Myometrial cell (primary cell): ENCODE measurements around the gene CEP112. TPM values are rescaled to one million over a fixed set of nuclear protein-coding genes. Genes with fewer than 3 reads are reported as not detected.

ENCODE experiments used
- total RNA-seq: library from RNA; depleted of rRNA; stranded (reverse); fragments of >200 nt; gene quantifications from 2 replicates; pipeline ENCODE4 v1.2.3, GENCODE V29; 2015

CEP112 gene
- 2.0 and 11.7 TPM in 2 replicates for total RNA-seq

DNA sequence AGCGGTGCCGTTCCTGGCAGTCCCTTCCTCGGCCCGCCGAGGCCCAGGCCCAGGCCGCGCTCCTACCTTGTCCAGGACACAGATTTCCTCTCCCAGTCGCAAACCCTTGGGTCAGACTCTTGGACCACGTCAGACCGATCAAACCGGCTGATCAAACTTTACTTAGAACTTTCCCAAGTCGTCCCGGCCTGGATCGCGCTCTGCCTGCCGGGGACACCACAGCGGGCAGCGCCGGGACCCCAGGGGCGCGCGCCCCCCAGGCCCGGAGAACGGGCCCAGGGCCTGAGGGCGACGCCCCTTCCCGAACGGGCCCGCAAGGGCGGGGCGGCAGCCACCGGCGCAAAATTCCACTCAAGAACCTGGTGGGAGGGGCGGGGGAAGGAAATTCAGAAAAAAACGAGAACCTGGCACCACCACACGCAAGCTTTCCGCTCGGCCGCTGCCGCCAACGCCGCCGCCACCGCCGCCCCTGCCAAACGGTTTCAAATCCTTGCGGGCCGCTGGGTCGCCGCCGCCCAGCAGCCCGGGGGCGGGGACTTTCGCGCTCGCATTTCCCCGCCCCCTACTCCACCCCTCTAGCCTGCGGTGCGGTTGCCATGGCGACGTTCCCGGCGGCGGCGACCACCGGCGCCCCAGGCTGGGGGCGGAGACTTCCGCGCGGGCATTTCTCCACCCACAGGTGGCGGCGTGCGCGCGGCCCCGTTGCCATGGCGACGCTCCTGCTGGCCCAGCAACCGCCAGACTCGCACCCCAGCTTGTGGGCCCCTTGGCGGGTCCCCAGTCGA lies at the start of gene CEP112:
CEP112 (minus strand) TSS at position 541 of the 785 bp plus-strand sequence.

DNA sequence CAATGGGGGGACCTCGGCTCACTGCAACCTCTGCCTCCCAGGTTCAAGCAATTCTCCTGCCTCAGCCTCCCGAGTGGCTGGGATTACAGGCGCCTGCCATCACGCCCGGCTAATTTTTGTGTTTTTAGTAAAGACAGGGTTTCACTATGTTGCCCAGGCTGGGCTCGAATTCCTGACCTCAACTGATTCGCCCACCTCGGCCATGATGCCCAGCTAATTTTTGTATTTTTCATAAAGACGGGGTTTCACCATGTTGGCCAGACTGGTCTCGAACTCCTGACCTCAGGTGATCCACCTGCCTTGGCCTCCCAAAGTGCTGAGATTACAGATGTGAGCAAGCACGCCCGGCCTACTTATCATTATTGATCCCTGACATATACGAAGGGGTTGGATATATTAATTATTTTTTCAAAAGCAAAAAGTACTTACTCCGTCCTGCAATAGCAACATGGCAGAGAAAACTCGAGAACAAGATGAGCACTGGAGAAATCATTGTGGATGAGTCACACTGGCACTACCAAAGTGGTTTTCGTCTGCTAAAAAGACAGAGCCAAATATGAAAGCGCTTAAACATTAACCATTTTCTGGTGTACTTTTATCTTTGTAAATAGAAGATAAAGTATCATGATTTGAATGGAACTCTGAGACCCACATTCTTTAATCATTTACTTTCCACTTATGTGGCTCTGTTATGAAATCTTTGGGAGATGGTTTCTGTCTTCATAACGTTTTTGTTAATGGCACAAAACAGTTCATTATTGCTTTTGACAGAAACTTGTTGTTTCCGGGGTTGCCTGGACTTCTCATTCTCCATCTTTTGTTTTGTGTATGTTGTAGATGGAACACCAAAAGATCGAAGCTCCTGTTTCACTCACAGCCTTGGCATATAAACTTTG lies 37.2 kb upstream of the CEP112 start, which contains the start of gene APOH:
APOH (minus strand) TSS at position 529 of the 896 bp plus-strand sequence; CDS start at position 493, 36 bp downstream.

Other genes starting within 250 kb of the CEP112 start
- not detected in 2 replicates for gene APOH, start 37.3 kb upstream of the CEP112 start, total RNA-seq
- 20.8 and 22.2 TPM in 2 replicates for gene PRKCA, start 110.5 kb upstream of the CEP112 start, total RNA-seq